WI38 (cell line): Measurements from ENCODE around the gene ANKRD11.

Experiments used
- H3K4me3 ChIP-seq: 2 replicates; pipeline ENCODE4 v1.5.1; 2011; ENCODE audit warnings: low read depth, mild to moderate bottlenecking, control low read depth, low read length
- CTCF ChIP-seq: IDR thresholded peaks from 2 replicates; pipeline ENCODE4 v1.5.1; 2012; ENCODE audit warnings: low read depth, mild to moderate bottlenecking, control low read depth, low read length

Gene ANKRD11

GRCh38 chr16:89506791-89507191, 16.4 kb upstream of the ANKRD11 start:
- no peak for TF ChIP-seq CTCF
- peak overlapping the region; percentile 91 for H3K4me3 ChIP-seq

- TF ChIP-seq CTCF, result no peak
- no peak overlapping the region for H3K4me3 ChIP-seq
Observed at GRCh38 chr16:89506113-89506504, 15.7 kb upstream of the ANKRD11 start.

GRCh38 chr16:89505204-89506112, 15.1 kb upstream of the ANKRD11 start:
- no peak overlapping the region for H3K4me3 ChIP-seq

GRCh38 chr16:89504091-89504490, 13.7 kb upstream of the ANKRD11 start:
- H3K4me3 ChIP-seq, result no peak overlapping the region
- TF ChIP-seq CTCF, result no peak

More at GRCh38 chr16:89505204-89506112, 15.1 kb upstream of the ANKRD11 start:
- TF ChIP-seq CTCF, result no peak

- no peak overlapping the region for H3K4me3 ChIP-seq
- TF ChIP-seq CTCF, result no peak
Observed at GRCh38 chr16:89502081-89502843, 11.9 kb upstream of the ANKRD11 start.

- TF ChIP-seq CTCF, result no peak
- no peak overlapping the region for H3K4me3 ChIP-seq
Observed at GRCh38 chr16:89499767-89500166, 9.4 kb upstream of the ANKRD11 start.

- no peak for TF ChIP-seq CTCF
- no peak overlapping the region for H3K4me3 ChIP-seq
Observed at GRCh38 chr16:89498839-89499238, 8.5 kb upstream of the ANKRD11 start.
